HepG2 (cell line): ENCODE data around the gene MRPL38. TPM values are rescaled to one million over a fixed set of nuclear protein-coding genes. Genes with fewer than 3 reads are reported as not detected.

ENCODE experiments used
- AKNA ChIP-seq: sonication (generic); formaldehyde crosslinking; IDR thresholded peaks from 2 replicates; pipeline ENCODE4 v1.4.0; 2020; ENCODE audit warnings: missing genetic modification reagents, borderline replicate concordance
- KDM1A ChIP-seq: IDR thresholded peaks from 2 replicates; pipeline ENCODE4 v1.6.1; 2016; ENCODE audit warnings: missing compliant biosample characterization
- MAFK ChIP-seq, 2 experiments: IDR thresholded peaks in 1 of 2; conservative IDR thresholded peaks in 1 of 2; 2 replicates each; pipeline ENCODE4 v1.6.1; 2011; ENCODE audit warnings: improper control_type of control experiment in 2 of 2, low read length in 2 of 2
- MXD3 ChIP-seq: IDR thresholded peaks from 2 replicates; pipeline ENCODE4 v1.6.1; 2016; ENCODE audit warnings: mild to moderate bottlenecking, missing biosample characterization, missing genetic modification reagents
- NFAT5 ChIP-seq: sonication (generic); formaldehyde crosslinking; IDR thresholded peaks from 2 replicates; pipeline ENCODE4 v1.4.0; 2020; ENCODE audit warnings: missing genetic modification reagents
- TSC22D2 ChIP-seq: sonication (generic); formaldehyde crosslinking; IDR thresholded peaks from 2 replicates; pipeline ENCODE4 v1.5.1; 2020; ENCODE audit warnings: missing genetic modification reagents, mild to moderate bottlenecking, borderline replicate concordance
- ZNF276 ChIP-seq: sonication (generic); formaldehyde crosslinking; IDR thresholded peaks from 2 replicates; pipeline ENCODE4 v1.4.0; 2020; ENCODE audit warnings: mild to moderate bottlenecking, low read depth, missing genetic modification reagents
- ZNF530 ChIP-seq: sonication (generic); formaldehyde crosslinking; IDR thresholded peaks from 2 replicates; pipeline ENCODE4 v1.5.0; 2020; ENCODE audit warnings: low read depth, mild to moderate bottlenecking, missing genetic modification reagents
- ZNF576 ChIP-seq: sonication (generic); formaldehyde crosslinking; IDR thresholded peaks from 2 replicates; pipeline ENCODE4 v1.4.0; 2020; ENCODE audit warnings: mild to moderate bottlenecking, missing genetic modification reagents
- ZNF598 ChIP-seq: sonication (generic); formaldehyde crosslinking; IDR thresholded peaks from 2 replicates; pipeline ENCODE4 v1.5.1; 2020; ENCODE audit warnings: mild to moderate bottlenecking, missing genetic modification reagents, borderline replicate concordance
- polyA plus RNA-seq, 8 experiments: library from polyadenylated mRNA; depleted of rRNA in 3 of 8; stranded (reverse) in 7 of 8; unstranded in 1 of 8; fragments of >200 nt; fragmentation: Illumina TruSeq in 4 of 8; extraction: Trizol in 4 of 8; gene quantifications; 2 replicates each; pipeline versions ENCODE4 v1.2.1 to v1.2.3, GENCODE V29; 2011 to 2016; ENCODE audit warnings: low read depth in 4 of 8, missing spikeins in 1 of 8, mixed read lengths in 1 of 8; ENCODE audit not compliant: insufficient read depth in 1 of 8
- total RNA-seq, 5 experiments: library from RNA; depleted of rRNA; stranded (reverse); fragments of >200 nt; fragmentation: Illumina TruSeq; extraction: Trizol; gene quantifications; 2 replicates each; pipeline ENCODE4 v1.2.3, GENCODE V29; 2016; ENCODE audit warnings: low read depth in 1 of 5

MRPL38 gene
- total and polyA plus RNA-seq, 2 of the 13 experiments (the other 11 are each of a cell fraction or from before 2014, with no cell fraction given), result 83.7 to 125 TPM

GRCh38 chr17:75869282-75870141, 35.2 kb downstream of the MRPL38 start (continued):
- TF ChIP-seq KDM1A (CRISPR knock-in tag) (peak; percentile 29; the same call in 1 of the 2 replicates), NFAT5 (CRISPR knock-in tag) (no peak), ZNF530 (CRISPR knock-in tag) (no peak), AKNA (CRISPR knock-in tag) (no peak), MAFK (conservative IDR thresholded peaks at IDR 0.05 in 1 of 2, IDR thresholded peaks at IDR 0.05 in 1 of 2; ENCODE audit: low read length in 2 of 2) (no peak), ZNF576 (CRISPR knock-in tag) (no peak), ZNF276 (peak; percentile 85; the same call in 1 of the 2 replicates), ZNF598 (CRISPR knock-in tag) (no peak), MXD3 (CRISPR knock-in tag) (peak; percentile 57), TSC22D2 (peak; percentile 78; the same call in 1 of the 2 replicates)
